ENCODE measurements around the gene JMJD6. TPM values are rescaled to one million over a fixed set of nuclear protein-coding genes. Genes with fewer than 3 reads are reported as not detected.
"Not testable (repeated sequence)": the region's sequence is repeated elsewhere in the genome, so short reads cannot be mapped to it uniquely, and the experiment has no call there.

Gene JMJD6
- total RNA-seq, 3 donors from 2014 or later, result 67.3 to 73.2 (median 68.7) TPM

DNA sequence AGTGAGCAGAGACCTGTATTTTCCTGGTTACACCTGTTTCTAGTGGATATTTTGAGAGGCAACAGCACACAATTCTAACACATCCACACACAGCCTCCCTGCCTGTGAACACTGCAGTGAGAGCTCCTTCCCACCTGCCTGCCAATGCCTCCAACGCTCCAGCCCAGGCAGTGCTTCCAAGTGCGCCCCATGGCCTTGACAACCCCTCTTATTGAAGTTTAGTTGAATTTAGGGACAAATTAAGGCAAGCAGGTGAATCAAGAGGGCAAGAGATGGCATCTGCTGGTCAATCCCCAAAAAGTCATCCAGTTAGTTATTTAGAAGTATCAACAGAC lies 10.9 kb downstream of the JMJD6 start:
- Mint-ChIP-seq H3K27me3 (ENCODE audit: low read depth) (no peaks in the 10 kb centered on the region), H3K4me3 (no peak overlapping the region), H3K36me3 (ENCODE audit: insufficient read depth) (peaks cover 38% of the 10 kb centered on the region), H3K9me3 (no peaks in the 10 kb centered on the region), H3K4me1 (ENCODE audit: low read depth) (peaks cover 39% of the 10 kb centered on the region)
- DNase-seq, result no peak
- ATAC-seq, result no peak

DNA sequence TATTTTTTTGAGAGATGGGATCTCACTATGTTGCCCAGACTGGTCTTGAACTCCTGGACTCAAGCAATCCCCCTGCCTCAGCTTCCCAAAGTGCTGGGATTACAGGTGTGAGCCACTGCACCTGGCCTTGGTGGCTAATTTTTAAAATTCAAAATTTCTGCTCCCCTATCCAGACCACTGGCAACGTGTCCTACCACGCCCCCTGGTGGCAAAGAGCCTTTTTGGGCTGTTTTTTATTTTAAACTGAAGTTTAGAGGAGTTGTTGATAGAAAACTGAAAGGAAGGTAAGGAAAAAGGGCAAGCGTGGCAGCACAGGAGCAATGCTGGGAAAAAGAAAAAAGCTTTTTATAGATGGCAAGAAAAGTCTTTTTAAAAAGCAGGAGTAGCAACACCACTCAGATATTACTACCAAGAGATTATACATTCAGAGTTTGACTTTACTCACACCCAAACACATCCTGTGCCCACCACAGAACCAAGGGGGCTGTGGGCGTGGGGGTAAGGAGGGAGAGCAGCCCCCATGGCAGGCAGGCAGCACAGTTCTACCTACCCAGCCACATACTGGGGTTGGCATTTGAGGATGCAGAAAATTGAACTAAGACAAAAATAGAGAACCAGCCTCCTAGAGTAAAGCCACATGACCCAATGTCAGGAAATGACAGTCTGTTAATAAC lies 11.4 kb downstream of the JMJD6 start:
- no peak for ATAC-seq
- peak overlapping the region; percentile 45 for H3K4me3 Mint-ChIP-seq
- peaks cover 36% of the 10 kb centered on the region for H3K36me3 Mint-ChIP-seq (ENCODE audit: insufficient read depth)
- no peaks in the 10 kb centered on the region for H3K9me3 Mint-ChIP-seq
- H3K27me3 Mint-ChIP-seq (ENCODE audit: low read depth), result no peaks in the 10 kb centered on the region
- DNase-seq, result peak; percentile 80
- peaks cover 41% of the 10 kb centered on the region for H3K4me1 Mint-ChIP-seq (ENCODE audit: low read depth)

DNA sequence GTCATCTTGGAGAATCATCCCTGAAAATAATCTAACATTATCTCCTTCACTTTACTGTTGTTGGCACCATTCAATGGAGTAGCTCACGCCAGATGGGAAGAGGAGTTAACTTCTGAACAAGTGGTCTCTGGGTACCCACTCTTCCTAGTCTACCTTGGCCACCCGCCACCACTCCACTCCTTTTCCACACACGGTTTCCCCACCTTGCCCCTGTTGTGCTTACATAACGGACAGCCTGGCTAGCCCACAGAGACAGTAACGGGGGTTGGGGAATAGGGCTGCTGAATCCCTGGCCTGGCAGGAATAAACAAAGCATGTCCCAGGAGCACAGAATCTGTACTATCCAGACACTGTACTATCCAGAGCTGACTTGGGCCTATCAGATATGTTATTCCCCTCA lies 12.1 kb downstream of the JMJD6 start:
- Mint-ChIP-seq H3K4me3 (no peak overlapping the region), H3K9me3 (no peaks in the 10 kb centered on the region), H3K4me1 (ENCODE audit: low read depth) (peaks cover 47% of the 10 kb centered on the region), H3K27me3 (ENCODE audit: low read depth) (no peaks in the 10 kb centered on the region), H3K36me3 (ENCODE audit: insufficient read depth) (peaks cover 35% of the 10 kb centered on the region)
- ATAC-seq (no peak), DNase-seq (no peak)

DNA sequence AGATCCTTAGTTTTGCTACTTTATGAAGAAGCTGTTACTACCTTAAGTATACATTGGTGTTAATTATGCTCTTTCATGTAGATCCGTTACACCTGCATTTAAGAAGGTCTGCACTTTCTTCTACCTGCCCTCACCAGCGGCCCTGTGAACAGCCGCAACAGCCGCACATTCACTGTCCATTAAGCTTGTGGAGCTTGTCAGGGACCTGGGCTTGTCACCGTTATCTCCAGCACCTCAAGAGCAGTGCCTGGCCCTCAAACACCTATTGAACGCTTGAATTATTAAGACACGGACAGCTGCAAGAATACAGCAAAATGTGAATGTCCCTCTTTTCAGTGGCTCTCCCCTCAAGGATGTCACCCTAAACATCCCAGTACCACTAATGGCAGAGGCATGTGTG lies 12.6 kb downstream of the JMJD6 start:
- Mint-ChIP-seq H3K4me3 (no peak overlapping the region), H3K36me3 (ENCODE audit: insufficient read depth) (peaks cover 32% of the 10 kb centered on the region), H3K4me1 (ENCODE audit: low read depth) (peaks cover 50% of the 10 kb centered on the region), H3K9me3 (no peaks in the 10 kb centered on the region), H3K27me3 (ENCODE audit: low read depth) (no peaks in the 10 kb centered on the region)
- ATAC-seq (no peak), DNase-seq (no peak)

DNA sequence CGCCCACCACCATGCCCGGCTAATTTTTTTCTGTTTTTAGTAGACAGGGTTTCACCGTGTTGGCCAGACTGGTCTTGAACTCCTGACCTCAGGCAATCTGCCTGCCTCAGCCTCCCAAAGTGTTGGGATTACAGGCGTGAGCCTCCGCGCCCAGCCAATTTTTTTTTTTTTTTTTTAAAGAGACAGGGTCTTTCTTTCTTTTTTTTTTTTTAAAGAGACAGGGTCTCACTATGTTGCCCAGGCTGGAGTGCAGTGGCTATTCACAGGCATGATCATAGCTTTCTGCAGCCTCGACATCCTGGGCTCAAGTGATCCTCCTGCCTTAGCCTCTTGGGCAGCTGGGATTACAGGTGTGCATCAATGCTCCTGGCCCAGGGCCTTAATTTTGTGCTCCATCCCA lies 14.1 kb downstream of the JMJD6 start:
- ATAC-seq, H3K9me3 Mint-ChIP-seq: not testable (repeated sequence)
- peaks cover 49% of the 10 kb centered on the region for H3K4me1 Mint-ChIP-seq (ENCODE audit: low read depth)

GRCh38 chr17:76710863-76711611 lies 15.4 kb downstream of the JMJD6 start, which contains the start of gene MXRA7:
Gene MXRA7 (minus strand): TSS chr17:76710965. CDS start chr17:76710946, 19 bp downstream.
- ATAC-seq, result peak; percentile 77 to 81

More for the DNA sequence above, 14.1 kb downstream of the JMJD6 start:
- not testable (repeated sequence) for H3K4me3 Mint-ChIP-seq; DNase-seq; H3K27me3 Mint-ChIP-seq (ENCODE audit: low read depth)
- H3K36me3 Mint-ChIP-seq (ENCODE audit: insufficient read depth), result peaks cover 25% of the 10 kb centered on the region

DNA sequence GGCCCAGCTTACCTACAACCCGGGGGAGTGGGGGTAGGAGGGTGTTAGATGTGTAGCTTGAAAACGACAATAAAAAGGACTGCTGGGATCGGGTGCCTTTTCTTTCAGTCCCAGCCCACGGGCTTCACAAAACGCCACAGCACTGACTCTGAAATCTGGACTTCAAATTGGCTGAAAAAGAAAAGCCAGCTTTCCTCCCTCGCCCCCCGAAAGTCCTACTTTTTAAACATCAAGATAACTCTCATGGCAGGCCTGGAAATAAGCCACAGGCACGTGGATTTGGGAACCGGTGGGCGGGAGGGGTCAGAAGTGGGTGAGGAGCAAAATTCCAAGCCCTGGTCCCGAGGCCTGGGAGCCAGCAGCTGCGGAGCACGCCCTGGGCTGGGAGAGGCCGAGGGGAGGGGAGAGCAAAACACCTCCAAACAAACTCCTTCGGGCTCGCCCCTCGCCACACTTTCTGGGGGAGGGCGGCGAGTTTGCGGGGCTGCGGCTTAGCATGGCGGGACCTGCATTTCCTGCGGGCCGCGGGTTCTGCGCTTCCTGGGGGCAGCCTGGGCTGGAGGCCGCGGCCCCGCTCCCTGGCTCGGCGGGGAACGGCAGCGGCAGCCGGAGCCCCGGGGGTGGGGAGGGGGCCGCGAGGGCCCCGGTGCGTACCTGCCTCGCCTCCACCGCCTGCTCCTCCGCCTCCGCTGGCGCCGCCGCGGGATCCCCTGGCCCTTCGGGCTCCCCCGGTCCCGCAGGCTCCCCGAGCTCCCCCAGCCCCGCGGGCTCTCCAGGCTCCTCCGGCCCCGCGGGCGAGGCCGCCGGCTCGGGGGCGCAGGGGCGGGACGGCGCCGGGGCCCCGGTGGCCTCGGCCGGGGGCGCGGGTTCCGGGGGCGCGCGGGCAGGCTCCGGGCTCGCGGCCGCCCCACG lies 16.2 kb downstream of the JMJD6 start:
- peak overlapping the region; percentile 73 for H3K4me3 Mint-ChIP-seq
- not testable (repeated sequence) for H3K9me3 Mint-ChIP-seq; H3K27me3 Mint-ChIP-seq (ENCODE audit: low read depth); DNase-seq
- H3K36me3 Mint-ChIP-seq (ENCODE audit: insufficient read depth), result peaks cover 13% of the 10 kb centered on the region
- H3K4me1 Mint-ChIP-seq (ENCODE audit: low read depth), result peaks cover 33% of the 10 kb centered on the region
- peak; percentile 40 to 42 for ATAC-seq

More at GRCh38 chr17:76710863-76711611, 15.4 kb downstream of the JMJD6 start, which contains the start of gene MXRA7:
- Mint-ChIP-seq H3K36me3 (ENCODE audit: insufficient read depth) (peaks cover 20% of the 10 kb centered on the region), H3K4me1 (ENCODE audit: low read depth) (peaks cover 41% of the 10 kb centered on the region), H3K27me3 (ENCODE audit: low read depth) (no peaks in the 10 kb centered on the region), H3K9me3 (no peaks in the 10 kb centered on the region), H3K4me3 (peak within 1 kb of the TSS; percentile 73)
- peak; percentile 54 for DNase-seq

- Mint-ChIP-seq H3K4me1 (ENCODE audit: low read depth) (peaks cover 28% of the 10 kb centered on the region), H3K27me3 (ENCODE audit: low read depth) (no peaks in the 10 kb centered on the region), H3K36me3 (ENCODE audit: insufficient read depth) (peaks cover 9% of the 10 kb centered on the region), H3K9me3 (no peaks in the 10 kb centered on the region), H3K4me3 (peak overlapping the region; percentile 73)
- no peak for ATAC-seq
- DNase-seq, result no peak
Observed at GRCh38 chr17:76709077-76709950, 17.1 kb downstream of the JMJD6 start.

DNA sequence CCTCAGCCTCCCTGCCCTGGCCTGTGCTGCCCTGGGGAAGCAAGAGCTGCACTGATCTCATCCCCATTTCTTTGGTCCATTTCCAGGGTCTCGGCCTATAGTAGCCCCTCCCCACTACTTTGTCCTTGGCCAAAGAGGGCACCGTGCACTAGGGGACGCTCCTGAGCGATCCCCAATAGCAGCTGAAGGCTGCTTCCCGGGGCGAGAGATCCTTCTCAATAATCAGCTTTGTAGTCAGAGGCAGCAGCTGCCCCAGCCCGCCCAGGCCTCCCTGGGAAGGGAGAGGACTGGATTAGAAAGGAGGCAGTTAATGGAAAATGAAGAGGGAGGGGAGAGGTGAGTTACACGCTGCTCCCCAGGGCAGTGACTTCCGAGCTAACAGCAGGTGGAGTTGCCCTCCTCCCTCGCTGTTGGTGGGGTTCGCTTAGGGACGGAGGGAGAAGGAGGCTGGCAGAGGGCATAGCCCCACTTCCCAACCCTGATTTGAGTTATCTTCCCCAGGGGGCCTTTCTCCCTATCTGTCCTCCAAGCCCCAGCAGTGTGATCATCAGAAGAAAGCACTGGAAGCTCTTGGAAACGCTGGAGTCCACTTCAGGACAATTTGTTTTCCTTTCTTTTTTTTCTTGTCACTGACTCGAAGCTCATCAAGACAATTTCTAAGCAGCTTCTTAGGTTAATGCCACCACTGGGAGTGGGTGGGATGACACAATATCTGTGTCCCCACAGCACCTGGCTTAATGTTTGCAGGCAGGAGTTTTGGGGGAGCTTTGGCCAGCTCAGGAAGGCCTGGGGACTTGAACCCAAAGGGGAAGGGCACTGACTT lies 18.2 kb downstream of the JMJD6 start:
- Mint-ChIP-seq H3K36me3 (ENCODE audit: insufficient read depth) (no peaks in the 10 kb centered on the region), H3K4me1 (ENCODE audit: low read depth) (peaks cover 18% of the 10 kb centered on the region), H3K9me3 (no peaks in the 10 kb centered on the region), H3K27me3 (ENCODE audit: low read depth) (no peaks in the 10 kb centered on the region), H3K4me3 (no peak overlapping the region)
- DNase-seq (no peak), ATAC-seq (no peak)

DNA sequence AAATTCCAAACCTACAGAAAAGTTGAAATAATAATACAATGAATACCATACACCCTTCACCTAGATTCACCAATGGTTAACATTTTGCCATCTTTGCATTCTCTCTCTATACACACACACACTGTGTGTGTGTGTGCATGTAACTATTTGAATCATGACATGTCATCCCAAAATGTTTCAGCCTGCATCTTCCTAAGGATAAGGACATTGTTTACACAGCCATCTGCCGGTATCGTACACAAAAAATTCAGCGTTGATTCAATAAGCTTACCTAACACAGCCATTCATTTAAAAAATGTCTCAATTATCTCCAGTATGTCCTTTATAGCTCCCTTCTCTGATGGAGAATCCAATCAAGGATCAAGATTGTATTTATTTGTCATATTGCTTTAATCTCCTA lies 19.6 kb downstream of the JMJD6 start:
- DNase-seq (no peak), ATAC-seq (no peak)
- H3K27me3 Mint-ChIP-seq (ENCODE audit: low read depth), result no peaks in the 10 kb centered on the region
- H3K9me3 Mint-ChIP-seq, result no peaks in the 10 kb centered on the region
- peaks cover 18% of the 10 kb centered on the region for H3K4me1 Mint-ChIP-seq (ENCODE audit: low read depth)
- no peaks in the 10 kb centered on the region for H3K36me3 Mint-ChIP-seq (ENCODE audit: insufficient read depth)
- H3K4me3 Mint-ChIP-seq, result no peak overlapping the region

- ATAC-seq (no peak), DNase-seq (no peak)
- H3K27me3 Mint-ChIP-seq (ENCODE audit: low read depth), result no peaks in the 10 kb centered on the region
- no peaks in the 10 kb centered on the region for H3K36me3 Mint-ChIP-seq (ENCODE audit: insufficient read depth)
- peaks cover 11% of the 10 kb centered on the region for H3K4me1 Mint-ChIP-seq (ENCODE audit: low read depth)
- H3K4me3 Mint-ChIP-seq, result no peak overlapping the region
- no peaks in the 10 kb centered on the region for H3K9me3 Mint-ChIP-seq
Observed at GRCh38 chr17:76704805-76705204, 21.6 kb downstream of the JMJD6 start.

DNA sequence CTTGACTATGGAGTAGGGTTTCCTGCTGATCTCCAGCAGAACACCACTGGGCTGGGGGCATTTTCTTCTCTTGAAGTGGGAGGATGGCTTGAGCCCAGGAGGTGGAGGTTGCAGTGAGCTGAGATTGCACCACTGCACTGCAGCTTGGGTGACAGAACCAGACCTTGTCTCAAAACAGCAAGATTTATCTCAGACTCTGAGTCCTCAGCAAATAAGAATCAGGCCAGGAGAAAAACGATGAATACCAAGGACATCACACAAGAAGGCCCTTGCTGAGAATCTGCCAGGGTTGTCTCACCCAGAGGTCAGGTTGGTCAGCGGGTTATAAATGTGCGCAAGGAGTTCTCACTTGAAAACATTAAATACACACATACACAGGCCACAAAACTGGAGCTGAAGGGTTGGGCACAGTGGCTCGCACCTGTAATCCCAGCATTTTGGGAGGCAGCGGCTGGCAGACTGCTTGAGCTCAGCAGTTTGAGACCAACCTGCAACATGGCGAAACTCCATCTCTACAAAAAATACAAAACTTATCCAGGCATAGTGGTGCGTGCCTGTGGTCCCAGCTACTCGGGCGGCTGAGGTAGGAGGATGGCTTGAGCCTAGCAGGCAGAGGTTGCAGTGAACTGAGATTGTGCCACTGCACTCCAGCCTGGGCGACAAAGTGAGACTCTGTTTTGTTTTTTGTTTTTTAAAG lies 23.3 kb downstream of the JMJD6 start:
- no peak for ATAC-seq
- no peak for DNase-seq
- Mint-ChIP-seq H3K4me3 (no peak overlapping the region), H3K27me3 (ENCODE audit: low read depth) (peaks cover 3% of the 10 kb centered on the region), H3K4me1 (ENCODE audit: low read depth) (peaks cover 4% of the 10 kb centered on the region), H3K9me3 (no peaks in the 10 kb centered on the region), H3K36me3 (ENCODE audit: insufficient read depth) (no peaks in the 10 kb centered on the region)
